Islet precursor cell (in vitro differentiated cells): ENCODE results near the gene GTF2F1.
"Not testable (repeated sequence)": the region's sequence is repeated elsewhere in the genome, so short reads cannot be mapped to it uniquely, and the experiment has no call there.

Experiments
- DNase-seq: peaks from one replicate; pipeline ENCODE4 v3.0.0-alpha.2; 2018

The GTF2F1 gene

GRCh38 chr19:6417713-6418561, 25.0 kb upstream of the GTF2F1 start:
- DNase-seq, result peak; percentile 58

- peak; percentile 45 for DNase-seq
Measured at GRCh38 chr19:6416658-6417405, 23.9 kb upstream of the GTF2F1 start.

GRCh38 chr19:6415591-6416190, 22.7 kb upstream of the GTF2F1 start:
- no peak for DNase-seq

GRCh38 chr19:6414793-6415590, 22.0 kb upstream of the GTF2F1 start:
- DNase-seq, result peak; percentile 52

GRCh38 chr19:6413721-6414643, 21.0 kb upstream of the GTF2F1 start:
- peak; percentile 66 for DNase-seq

- no peak for DNase-seq
Measured at GRCh38 chr19:6413291-6413690, 20.3 kb upstream of the GTF2F1 start.

GRCh38 chr19:6412447-6413091, 19.6 kb upstream of the GTF2F1 start:
- peak; percentile 78 for DNase-seq

GRCh38 chr19:6412061-6412446, 19.1 kb upstream of the GTF2F1 start:
- DNase-seq, result no peak

GRCh38 chr19:6409346-6409745, 16.4 kb upstream of the GTF2F1 start:
- no peak for DNase-seq

- DNase-seq, result no peak
Measured at GRCh38 chr19:6406401-6406800, 13.4 kb upstream of the GTF2F1 start.

- no peak for DNase-seq
Measured at GRCh38 chr19:6402837-6403608, 10.1 kb upstream of the GTF2F1 start.

GRCh38 chr19:6402058-6402457, 9.1 kb upstream of the GTF2F1 start:
- DNase-seq, result no peak

- not testable (repeated sequence) for DNase-seq
Measured at GRCh38 chr19:6400062-6400944, 7.3 kb upstream of the GTF2F1 start.

- DNase-seq, result no peak
Measured at GRCh38 chr19:6396305-6396704, 3.3 kb upstream of the GTF2F1 start.

- no peak for DNase-seq
Measured at GRCh38 chr19:6394831-6395230, 1.9 kb upstream of the GTF2F1 start.

GRCh38 chr19:6393983-6394412, 1.0 kb upstream of the GTF2F1 start:
- no peak for DNase-seq

GRCh38 chr19:6392221-6393073, 517 bp downstream of the GTF2F1 start:
- DNase-seq, result no peak

- no peak for DNase-seq
Measured at GRCh38 chr19:6387372-6387771, 5.6 kb downstream of the GTF2F1 start.
